Gastrocnemius medialis (tissue), 4 donors: ENCODE results near the gene TRIM44. TPM values are rescaled to one million over a fixed set of nuclear protein-coding genes. Genes with fewer than 3 reads are reported as not detected.

Experiments
- ATAC-seq, 2 donors: fragments of 150-250 bp; one replicate each; pipeline ENCODE4 v1.9.1; 2016
- DNase-seq, 2 donors: peaks; one replicate each; pipeline ENCODE4 v3.0.0-alpha.2; 2019
- H3K27ac ChIP-seq, 4 donors: fragments of 200-600 bp; sonication (generic); 1 replicate in 1 of 4; 2 replicates in 3 of 4; pipeline ENCODE4 v1.5.1; 2016 to 2018; ENCODE audit warnings: mild to moderate bottlenecking in 2 of 4, moderate library complexity in 1 of 4
- H3K27me3 ChIP-seq, 3 donors: fragments of 200-600 bp; sonication (generic) in 2 of 3; 1 replicate in 1 of 3; 2 replicates in 2 of 3; pipeline versions ENCODE4 v1.5.1 to v1.6.0; 2016 to 2019; ENCODE audit warnings: mild to moderate bottlenecking in 1 of 3, moderate library complexity in 1 of 3
- H3K36me3 ChIP-seq, 2 donors: fragments of 200-600 bp; sonication (generic) in 1 of 2; one replicate each; pipeline ENCODE4 v1.5.1; 2017 to 2018
- H3K4me1 ChIP-seq, 2 donors: fragments of 200-600 bp; sonication (generic) in 1 of 2; one replicate each; pipeline ENCODE4 v1.5.1; 2016 to 2017; ENCODE audit warnings: mild to moderate bottlenecking in 2 of 2
- H3K4me3 ChIP-seq, 4 donors: fragments of 200-600 bp; sonication (generic) in 3 of 4; 1 replicate in 1 of 4; 2 replicates in 3 of 4; pipeline ENCODE4 v1.5.1; 2016 to 2019; ENCODE audit warnings: mild to moderate bottlenecking in 2 of 4
- H3K9me3 ChIP-seq, 3 donors: fragments of 200-600 bp; sonication (generic) in 2 of 3; 1 replicate in 1 of 3; 2 replicates in 2 of 3; pipeline ENCODE4 v1.5.1; 2016 to 2019
- POLR2A ChIP-seq, 2 donors: fragments of 450-650 bp; IDR thresholded peaks; one replicate each; pipeline ENCODE4 v1.6.1; 2017; ENCODE audit warnings: antibody characterized with exemption in 2 of 2, mild to moderate bottlenecking in 2 of 2, moderate library complexity in 2 of 2
- in situ Hi-C, 4 donors: fragments of 200-750 bp; cut with MboI; loops; one replicate each; pipeline versions ENCODE4 v1.15.0 to v1.8.0; 2017; ENCODE audit warnings: low sequenced_read_pairs in 4 of 4
- intact Hi-C: fragments of 100-400 bp; cut with DNase I; formaldehyde crosslinking; loops from one replicate; pipeline ENCODE4 v1.15.1; 2023; ENCODE audit warnings: low total_unique reads
- total RNA-seq, 4 donors: library from RNA; depleted of rRNA; stranded (reverse); fragments of >200 nt; gene quantifications; one replicate each; pipeline versions ENCODE4 v1.1.0 to v1.2.3, GENCODE V29; 2016
- TF ChIP-seq, protein P1 (sequence below), 5 experiments: fragments of 450-650 bp in 3 of 5; fragments of 200-600 bp in 2 of 5; sonication (generic) in 2 of 5; IDR thresholded peaks in 4 of 5; conservative IDR thresholded peaks in 1 of 5; 1 replicate in 4 of 5; 2 replicates in 1 of 5; pipeline ENCODE4 v1.5.1; 2016 to 2019; ENCODE audit warnings: antibody characterized with exemption in 5 of 5, mild to moderate bottlenecking in 3 of 5, moderate library complexity in 3 of 5

TRIM44 gene
- total RNA-seq, 4 donors from 2014 or later = 25.5 to 30.5 (median 26.2) TPM

- Histone ChIP-seq H3K4me1 (no peaks in the 10 kb centered on the region), H3K36me3 (no peaks in the 10 kb centered on the region), H3K4me3 (no peak overlapping the region), H3K27ac (no peak overlapping the region), H3K9me3 (no peaks in the 10 kb centered on the region), H3K27me3 (peaks cover 0 to 5% (median 4%) of the 10 kb centered on the region in 3 donors)
- ATAC-seq = no peak
- DNase-seq = no peak
- intact Hi-C loops (no loop called here), in situ Hi-C loops (no loop called here)
- TF ChIP-seq, protein P1, sequence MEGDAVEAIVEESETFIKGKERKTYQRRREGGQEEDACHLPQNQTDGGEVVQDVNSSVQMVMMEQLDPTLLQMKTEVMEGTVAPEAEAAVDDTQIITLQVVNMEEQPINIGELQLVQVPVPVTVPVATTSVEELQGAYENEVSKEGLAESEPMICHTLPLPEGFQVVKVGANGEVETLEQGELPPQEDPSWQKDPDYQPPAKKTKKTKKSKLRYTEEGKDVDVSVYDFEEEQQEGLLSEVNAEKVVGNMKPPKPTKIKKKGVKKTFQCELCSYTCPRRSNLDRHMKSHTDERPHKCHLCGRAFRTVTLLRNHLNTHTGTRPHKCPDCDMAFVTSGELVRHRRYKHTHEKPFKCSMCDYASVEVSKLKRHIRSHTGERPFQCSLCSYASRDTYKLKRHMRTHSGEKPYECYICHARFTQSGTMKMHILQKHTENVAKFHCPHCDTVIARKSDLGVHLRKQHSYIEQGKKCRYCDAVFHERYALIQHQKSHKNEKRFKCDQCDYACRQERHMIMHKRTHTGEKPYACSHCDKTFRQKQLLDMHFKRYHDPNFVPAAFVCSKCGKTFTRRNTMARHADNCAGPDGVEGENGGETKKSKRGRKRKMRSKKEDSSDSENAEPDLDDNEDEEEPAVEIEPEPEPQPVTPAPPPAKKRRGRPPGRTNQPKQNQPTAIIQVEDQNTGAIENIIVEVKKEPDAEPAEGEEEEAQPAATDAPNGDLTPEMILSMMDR (IDR thresholded peaks at IDR 0.05 in 4 of 5, conservative IDR thresholded peaks at IDR 0.05 in 1 of 5) = no peak
- TF ChIP-seq POLR2A (IDR thresholded peaks at IDR 0.05) = no peak
These were observed 33.1 kb upstream of the TRIM44 start for GRCh38 chr11:35629511-35629910.

DNA sequence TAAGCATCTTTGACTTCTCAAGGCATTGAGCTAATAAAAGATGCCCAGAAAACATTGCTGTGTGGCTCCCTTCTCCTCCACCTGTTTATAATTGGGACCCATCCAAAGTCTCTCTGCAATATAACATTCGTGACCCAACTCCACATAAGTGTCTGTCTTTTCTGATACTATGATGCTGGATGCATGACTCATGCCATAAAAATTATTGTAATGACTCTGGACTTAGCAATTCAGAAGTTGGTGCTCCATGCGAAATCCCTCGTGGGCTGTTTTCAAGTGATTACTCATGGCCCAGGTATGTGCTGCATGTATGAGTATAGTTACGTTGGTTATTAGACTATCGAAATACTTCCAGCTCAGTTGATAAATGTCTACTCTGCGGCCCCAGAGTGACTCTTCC lies 32.7 kb upstream of the TRIM44 start:
- intact Hi-C loops (no loop called here), in situ Hi-C loops (no loop called here)
- no peak for ATAC-seq

GRCh38 chr11:35631891-35632290 lies 30.7 kb upstream of the TRIM44 start:
- no peak for TF ChIP-seq POLR2A (IDR thresholded peaks at IDR 0.05)
- TF ChIP-seq, protein P1 (IDR thresholded peaks at IDR 0.05 in 4 of 5, conservative IDR thresholded peaks at IDR 0.05 in 1 of 5) = no peak
- Histone ChIP-seq H3K27ac (no peak overlapping the region), H3K9me3 (no peaks in the 10 kb centered on the region), H3K27me3 (peaks cover 0 to 5% (median 4%) of the 10 kb centered on the region in 3 donors), H3K4me1 (no peaks in the 10 kb centered on the region), H3K36me3 (no peaks in the 10 kb centered on the region), H3K4me3 (no peak overlapping the region)
- DNase-seq = no peak
- ATAC-seq = no peak
- in situ Hi-C loops = no loop called here
- intact Hi-C loops = no loop called here

More for the DNA sequence above, 32.7 kb upstream of the TRIM44 start:
- no peak overlapping the region for H3K27ac ChIP-seq
- H3K4me3 ChIP-seq = no peak overlapping the region
- DNase-seq = no peak
- peaks cover 0 to 5% (median 4%) of the 10 kb centered on the region in 3 donors for H3K27me3 ChIP-seq
- H3K36me3 ChIP-seq = no peaks in the 10 kb centered on the region
- H3K4me1 ChIP-seq = no peaks in the 10 kb centered on the region
- TF ChIP-seq, protein P1 (IDR thresholded peaks at IDR 0.05 in 4 of 5, conservative IDR thresholded peaks at IDR 0.05 in 1 of 5) = no peak
- TF ChIP-seq POLR2A (IDR thresholded peaks at IDR 0.05) = no peak
- no peaks in the 10 kb centered on the region for H3K9me3 ChIP-seq

DNA sequence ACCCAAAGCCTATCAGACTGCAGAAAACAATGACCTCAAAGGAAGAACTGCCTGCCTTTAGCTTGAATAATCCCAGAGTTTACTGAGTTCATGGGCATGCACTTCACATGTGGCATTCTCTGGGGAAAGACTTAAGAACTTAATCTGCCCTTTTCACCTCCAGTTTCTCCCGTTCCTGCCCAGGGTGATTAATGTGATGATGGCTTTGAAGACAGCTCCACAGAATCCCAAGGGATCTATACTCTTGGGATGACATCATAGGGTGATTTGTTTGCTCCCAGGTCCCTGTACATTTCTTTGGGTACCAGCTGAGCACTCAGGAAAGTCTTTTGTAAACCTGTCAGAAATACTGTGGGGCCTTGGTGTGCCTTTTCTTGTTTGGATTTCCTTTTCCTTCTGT lies 30.3 kb upstream of the TRIM44 start:
- TF ChIP-seq, protein P1 (IDR thresholded peaks at IDR 0.05 in 4 of 5, conservative IDR thresholded peaks at IDR 0.05 in 1 of 5) = no peak
- intact Hi-C loops (no loop called here), in situ Hi-C loops (no loop called here)
- ATAC-seq (no peak), DNase-seq (no peak)
- H3K27me3 ChIP-seq = peaks cover 0 to 5% (median 2%) of the 10 kb centered on the region in 3 donors
- H3K9me3 ChIP-seq = no peaks in the 10 kb centered on the region
- no peak overlapping the region for H3K27ac ChIP-seq
- H3K36me3 ChIP-seq = no peaks in the 10 kb centered on the region
- no peak overlapping the region for H3K4me3 ChIP-seq
- no peaks in the 10 kb centered on the region for H3K4me1 ChIP-seq

DNA sequence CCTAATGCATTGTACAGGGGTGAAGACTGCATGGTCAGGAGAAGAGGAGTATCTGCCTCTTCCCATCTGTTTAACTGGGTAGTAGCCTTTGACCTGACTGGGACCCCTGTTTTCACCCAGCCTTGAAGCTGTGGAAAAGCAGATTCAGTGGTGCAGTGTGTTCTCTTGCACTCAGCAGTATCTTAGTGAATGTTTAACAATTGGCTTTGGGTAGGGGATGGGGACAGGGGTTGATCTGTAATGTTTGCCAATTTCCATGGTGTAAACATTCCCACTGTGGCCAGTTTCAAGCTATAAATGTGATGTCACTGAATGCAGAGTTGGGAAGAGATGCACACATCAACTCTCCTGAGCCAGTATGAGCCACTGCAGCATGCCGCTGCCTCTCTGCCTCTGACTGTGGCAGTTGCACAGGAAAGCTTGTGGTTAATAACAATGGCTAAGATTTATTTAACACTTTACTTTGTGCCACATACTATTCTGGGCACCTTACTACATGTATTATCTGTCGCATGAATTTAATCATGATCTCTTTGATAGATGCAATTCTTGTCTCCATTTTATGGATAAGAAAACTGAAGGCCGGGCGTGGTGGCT lies 28.6 kb upstream of the TRIM44 start:
- no peaks in the 10 kb centered on the region for H3K4me1 ChIP-seq

More for the DNA sequence above, 28.6 kb upstream of the TRIM44 start:
- Histone ChIP-seq H3K36me3 (no peaks in the 10 kb centered on the region), H3K27me3 (peaks cover 0 to 5% (median 0%) of the 10 kb centered on the region in 3 donors), H3K4me3 (no peak overlapping the region), H3K9me3 (no peaks in the 10 kb centered on the region), H3K27ac (no peak overlapping the region)
- DNase-seq (no peak), ATAC-seq (no peak)
- intact Hi-C loops (no loop called here), in situ Hi-C loops (no loop called here)
- TF ChIP-seq, protein P1 (IDR thresholded peaks at IDR 0.05 in 4 of 5, conservative IDR thresholded peaks at IDR 0.05 in 1 of 5) = no peak
- no peak for TF ChIP-seq POLR2A (IDR thresholded peaks at IDR 0.05)
